GM15510 (cell line): ENCODE measurements around the gene PSME3.

Experiments used
- POLR2A ChIP-seq: IDR thresholded peaks from 3 replicates; pipeline ENCODE4 v1.6.1; 2011; ENCODE audit warnings: borderline replicate concordance; ENCODE audit not compliant: insufficient read length; ENCODE audit errors: extremely low read depth

PSME3 gene, protein sequence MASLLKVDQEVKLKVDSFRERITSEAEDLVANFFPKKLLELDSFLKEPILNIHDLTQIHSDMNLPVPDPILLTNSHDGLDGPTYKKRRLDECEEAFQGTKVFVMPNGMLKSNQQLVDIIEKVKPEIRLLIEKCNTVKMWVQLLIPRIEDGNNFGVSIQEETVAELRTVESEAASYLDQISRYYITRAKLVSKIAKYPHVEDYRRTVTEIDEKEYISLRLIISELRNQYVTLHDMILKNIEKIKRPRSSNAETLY

DNA sequence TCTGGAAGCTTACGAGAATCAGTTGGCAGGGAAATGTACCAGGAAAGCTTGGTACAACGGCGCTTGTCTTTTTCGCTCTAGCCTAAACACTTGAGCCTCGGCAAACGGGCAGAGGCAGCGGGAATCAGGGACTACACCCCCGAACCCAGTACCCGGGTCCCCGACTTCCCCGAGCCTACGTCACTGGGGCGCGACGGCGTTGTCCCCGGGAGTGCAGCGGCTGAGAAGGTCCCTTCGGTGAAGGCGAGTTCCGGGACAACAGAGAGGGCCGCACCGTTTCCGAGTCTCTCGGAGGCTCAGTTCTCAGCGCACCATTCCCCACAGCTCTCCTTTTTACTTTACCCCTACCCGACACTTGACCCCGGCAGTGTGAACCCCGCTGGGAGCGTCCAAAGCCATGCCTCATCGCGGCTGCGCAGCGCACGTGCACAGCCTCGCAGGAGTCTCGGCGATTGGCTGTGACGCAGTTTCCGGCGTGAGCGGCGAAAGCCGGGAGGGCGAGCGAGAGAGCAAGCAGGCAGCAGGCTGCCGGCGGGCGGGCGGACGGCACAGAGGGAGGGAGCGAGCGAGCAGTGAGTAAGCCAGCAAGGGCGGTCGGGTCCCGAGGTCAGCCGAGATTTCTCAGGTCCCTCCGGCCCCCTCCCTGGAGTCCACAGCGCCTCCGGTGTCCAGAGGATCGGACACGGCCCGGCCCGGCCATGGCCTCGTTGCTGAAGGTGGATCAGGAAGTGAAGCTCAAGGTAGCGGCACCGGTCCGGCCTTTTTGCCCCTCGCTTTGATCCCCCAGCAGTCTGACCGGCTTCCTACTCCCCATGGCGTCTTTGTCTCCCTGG, at the start of gene PSME3:
PSME3 (plus strand) TSS at position 464 of the 833 bp plus-strand sequence; CDS start at position 699, 235 bp downstream.
- TF ChIP-seq POLR2A = peak; percentile 93

DNA sequence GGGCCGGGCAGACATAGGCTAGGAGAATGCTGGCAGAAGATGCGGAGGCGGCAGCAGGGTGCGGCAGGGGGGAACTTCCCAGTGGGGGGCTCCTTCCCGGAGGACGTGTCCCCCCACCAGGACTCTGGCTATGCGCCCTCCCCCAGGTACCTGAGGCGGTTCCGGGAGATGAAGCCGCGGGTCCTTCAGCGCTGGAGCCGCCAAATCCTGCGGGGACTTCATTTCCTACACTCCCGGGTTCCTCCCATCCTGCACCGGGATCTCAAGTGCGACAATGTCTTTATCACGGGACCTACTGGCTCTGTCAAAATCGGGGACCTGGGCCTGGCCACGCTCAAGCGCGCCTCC, 49.4 kb upstream of the PSME3 start:
- TF ChIP-seq POLR2A = no peak

DNA sequence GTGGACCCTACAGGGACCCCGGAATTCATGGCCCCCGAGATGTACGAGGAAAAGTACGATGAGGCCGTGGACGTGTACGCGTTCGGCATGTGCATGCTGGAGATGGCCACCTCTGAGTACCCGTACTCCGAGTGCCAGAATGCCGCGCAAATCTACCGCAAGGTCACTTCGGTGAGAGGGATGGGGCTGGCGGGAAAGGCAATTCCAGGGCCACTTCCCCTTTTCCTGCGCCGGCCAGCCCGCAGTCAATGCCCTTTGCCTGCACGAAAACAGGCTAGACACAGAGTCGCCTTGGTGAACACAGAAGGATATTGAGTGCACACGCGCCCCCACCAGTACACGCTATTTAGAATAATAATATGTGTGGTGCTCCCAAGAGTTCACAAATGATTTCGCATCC, 48.8 kb upstream of the PSME3 start:
- no peak for TF ChIP-seq POLR2A

- no peak for TF ChIP-seq POLR2A
Observed at GRCh38 chr17:42784811-42785592, 48.2 kb upstream of the PSME3 start.

DNA sequence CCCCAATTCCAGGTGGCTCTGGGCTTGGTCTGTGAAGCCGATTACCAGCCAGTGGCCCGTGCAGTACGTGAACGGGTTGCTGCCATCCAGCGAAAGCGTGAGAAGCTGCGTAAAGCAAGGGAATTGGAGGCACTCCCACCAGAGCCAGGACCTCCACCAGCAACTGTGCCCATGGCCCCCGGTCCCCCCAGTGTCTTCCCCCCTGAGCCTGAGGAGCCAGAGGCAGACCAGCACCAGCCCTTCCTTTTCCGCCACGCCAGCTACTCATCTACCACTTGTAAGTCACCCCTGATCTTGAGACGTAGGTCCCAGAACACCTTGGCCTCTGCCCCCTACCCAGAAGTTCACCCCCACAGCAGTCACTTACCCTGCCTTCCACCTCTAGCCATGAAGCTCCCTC, 45.9 kb upstream of the PSME3 start:
- no peak for TF ChIP-seq POLR2A

- TF ChIP-seq POLR2A = no peak
Observed at GRCh38 chr17:42791948-42792347, 41.2 kb upstream of the PSME3 start.

DNA sequence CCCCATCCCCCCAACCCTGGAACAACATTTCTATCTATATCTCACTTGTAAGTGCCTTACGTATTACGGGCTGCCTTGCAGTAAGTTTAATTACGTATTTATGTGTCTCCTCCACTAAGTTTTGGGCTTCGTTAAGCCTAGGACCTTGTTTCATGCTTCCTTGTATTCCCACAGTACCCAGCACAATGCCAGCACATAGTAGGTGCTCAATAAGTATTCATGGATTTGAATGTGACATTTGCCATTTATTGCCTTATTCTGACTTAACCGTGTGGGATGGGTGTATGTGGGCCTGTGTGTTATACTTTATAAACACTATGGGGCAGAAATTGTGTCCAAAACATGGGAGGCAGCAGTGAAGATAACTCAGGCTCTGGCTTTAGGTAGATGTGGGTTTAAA, 40.7 kb upstream of the PSME3 start:
- no peak for TF ChIP-seq POLR2A

- TF ChIP-seq POLR2A = no peak
Observed at GRCh38 chr17:42795061-42795460, 38.1 kb upstream of the PSME3 start.

- TF ChIP-seq POLR2A = no peak
Observed at GRCh38 chr17:42795465-42795864, 37.7 kb upstream of the PSME3 start.

GRCh38 chr17:42796066-42796758, 37.0 kb upstream of the PSME3 start:
- TF ChIP-seq POLR2A = no peak

GRCh38 chr17:42797067-42798007, 35.9 kb upstream of the PSME3 start:
- TF ChIP-seq POLR2A = no peak

GRCh38 chr17:42798011-42798382, 35.2 kb upstream of the PSME3 start:
- TF ChIP-seq POLR2A = no peak

DNA sequence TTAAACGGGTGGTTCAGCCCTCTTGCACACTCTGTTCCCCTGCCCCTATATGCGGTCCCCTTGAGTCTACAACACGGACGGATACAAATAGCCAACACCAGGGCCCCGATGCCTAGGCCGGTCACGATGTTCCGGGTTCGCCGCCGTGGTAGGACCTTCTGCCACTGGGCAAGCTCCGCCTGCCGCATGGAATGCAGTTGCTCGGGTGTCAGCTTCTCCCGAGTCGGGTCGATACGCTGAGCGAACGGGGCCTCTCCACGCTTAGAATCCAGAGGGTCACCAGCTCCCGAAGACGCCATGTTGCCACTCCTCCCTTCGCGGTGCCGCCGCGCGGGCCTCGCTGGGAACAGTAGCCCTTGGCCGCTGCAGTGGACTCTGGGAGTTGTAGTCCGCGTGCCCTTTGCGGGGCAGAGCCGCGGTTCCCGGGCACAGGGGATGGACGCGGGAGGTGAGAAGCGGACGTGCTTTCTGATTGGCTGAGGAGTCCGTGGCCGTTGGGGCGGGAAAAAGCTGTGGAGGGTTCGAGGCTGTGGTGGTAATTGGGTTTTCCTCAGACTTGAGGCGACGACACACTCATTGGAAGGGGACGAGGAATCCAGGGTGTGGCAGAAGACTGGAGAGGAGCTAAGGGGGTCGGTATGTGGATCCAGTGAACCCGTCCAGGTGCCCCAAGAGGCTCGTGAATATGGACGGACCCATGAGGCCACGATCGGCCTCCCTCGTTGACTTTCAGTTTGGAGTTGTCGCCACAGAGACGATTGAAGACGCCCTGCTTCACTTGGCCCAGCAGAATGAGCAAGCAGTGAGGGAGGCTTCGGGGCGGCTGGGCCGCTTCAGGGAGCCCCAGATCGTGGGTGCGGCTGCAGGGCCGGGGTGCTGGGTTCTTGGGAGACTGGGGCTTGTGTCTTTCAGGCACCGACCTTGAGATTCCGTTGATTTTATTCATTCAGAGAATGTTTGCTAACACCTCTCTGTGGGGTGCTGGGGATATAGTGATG, 34.5 kb upstream of the PSME3 start, which contains the start of the genes CNTD1 and COA3:
CNTD1 (plus strand) TSS at position 479 of the 998 bp plus-strand sequence; CDS start at position 686, 207 bp downstream.
COA3 (minus strand) TSS at position 322 of the 998 bp plus-strand sequence; CDS start at position 299, 23 bp downstream.
- TF ChIP-seq POLR2A = peak; percentile 72
